Stimulated activated CD4-positive, alpha-beta T cell treated with anti-CD3 and anti-CD28 coated beads, Interleukin-12 subunit alpha, Interleukin-12 subunit beta, amount 100 ng/mL, for 4 hours (primary cell): ENCODE measurements around the gene DNAJC15.
"Not testable (repeated sequence)": the region's sequence is repeated elsewhere in the genome, so short reads cannot be mapped to it uniquely, and the experiment has no call there.

Experiments used
- DNase-seq: peaks from one replicate; pipeline ENCODE4 v3.0.0-alpha.2; 2020

The DNAJC15 gene

GRCh38 chr13:43046259-43046658 lies 22.9 kb downstream of the DNAJC15 start:
- no peak for DNase-seq

- DNase-seq = no peak
These were observed 31.7 kb downstream of the DNAJC15 start for GRCh38 chr13:43054803-43055802.

DNA sequence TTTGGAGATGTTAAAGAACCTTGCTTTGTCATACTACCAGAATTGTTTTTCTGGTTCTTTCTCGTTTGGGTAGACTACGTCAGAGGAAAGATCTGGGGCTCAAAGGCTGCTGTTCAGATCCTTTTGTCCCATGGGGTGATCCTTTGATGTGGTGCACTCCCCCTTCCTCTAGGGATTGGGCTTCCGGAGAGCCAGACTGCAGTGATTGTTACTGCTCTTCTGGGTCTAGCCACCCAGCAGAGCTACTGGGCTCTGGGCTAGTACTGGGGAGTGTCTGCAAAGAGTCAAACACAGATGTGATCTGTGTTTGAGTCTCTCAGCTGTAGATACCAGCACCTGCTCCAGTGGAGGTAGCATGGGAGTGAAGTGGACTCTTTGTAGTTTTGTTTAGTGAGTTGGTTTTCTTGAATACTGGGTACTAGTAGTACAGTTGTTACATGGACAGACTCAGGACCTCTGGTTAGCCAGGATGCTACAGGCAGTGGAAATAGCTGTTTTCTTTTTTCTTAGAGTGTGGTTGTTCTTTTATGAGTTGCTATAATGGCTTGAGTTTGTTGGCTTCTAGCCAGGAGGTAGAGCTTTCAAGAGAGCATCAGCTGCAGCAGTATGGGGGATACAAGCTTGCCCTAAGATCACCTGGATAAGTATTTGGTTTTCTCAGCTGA lies 34.4 kb downstream of the DNAJC15 start:
- no peak for DNase-seq

- no peak for DNase-seq
These were observed 34.9 kb downstream of the DNAJC15 start for GRCh38 chr13:43058318-43058674.

DNA sequence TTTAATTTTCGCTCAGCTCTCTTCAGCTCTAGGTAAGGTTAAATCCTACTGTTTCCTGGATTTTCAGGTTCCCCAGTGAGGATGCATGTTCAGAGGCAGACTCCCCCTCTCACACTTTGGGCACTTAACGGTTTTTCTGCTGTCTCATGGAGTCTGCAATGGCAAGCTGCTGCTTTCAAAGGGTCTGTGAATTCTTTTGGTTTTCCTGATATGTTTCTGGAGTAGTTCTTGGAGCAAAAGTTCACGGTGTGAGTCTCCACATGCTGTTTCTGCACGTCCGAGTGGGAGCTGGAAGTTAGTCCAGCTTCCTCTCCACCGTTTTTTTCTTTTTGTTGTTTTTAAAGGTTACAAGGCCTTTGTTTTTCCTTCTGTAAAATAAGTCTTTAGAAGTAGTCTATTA lies 35.4 kb downstream of the DNAJC15 start:
- no peak for DNase-seq

DNA sequence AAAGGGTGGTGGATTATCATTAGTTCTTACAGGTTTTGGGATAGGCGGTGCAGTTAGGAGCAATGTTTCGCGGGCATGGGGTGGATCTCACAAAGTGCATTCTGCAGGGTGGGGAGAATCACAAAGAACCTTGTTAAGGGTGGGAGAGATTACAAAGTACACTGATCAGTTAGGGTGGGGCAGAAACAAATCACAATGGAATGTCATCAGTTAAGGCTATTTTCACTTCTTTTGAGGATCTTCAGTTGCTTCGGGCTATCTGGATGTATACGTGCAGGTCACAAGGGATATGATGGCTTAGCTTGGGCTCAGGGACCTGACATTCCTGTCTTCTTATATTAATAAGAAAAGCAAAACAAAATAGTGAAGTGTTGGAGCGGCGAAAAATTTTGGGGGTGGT lies 36.4 kb downstream of the DNAJC15 start:
- DNase-seq = not testable (repeated sequence)

DNA sequence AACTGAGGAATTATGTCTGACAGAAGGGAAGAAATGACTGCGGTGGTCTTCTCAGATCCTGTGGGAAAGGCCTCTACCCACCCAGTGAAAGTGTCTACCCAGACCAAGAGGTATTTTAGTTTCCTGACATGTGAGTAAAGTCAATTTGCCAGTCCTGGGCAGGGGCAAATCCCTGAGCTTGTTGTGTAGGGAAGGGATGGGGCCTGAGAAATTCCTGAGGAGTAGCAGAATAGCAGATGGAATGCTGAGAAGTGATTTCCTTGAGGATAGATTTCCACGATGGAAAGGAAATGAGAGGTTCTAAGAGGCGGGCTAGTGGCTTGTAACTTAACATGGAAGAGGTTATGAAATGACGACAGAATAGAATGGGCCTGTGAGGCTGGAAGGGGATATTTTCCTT lies 37.4 kb downstream of the DNAJC15 start:
- not testable (repeated sequence) for DNase-seq

DNA sequence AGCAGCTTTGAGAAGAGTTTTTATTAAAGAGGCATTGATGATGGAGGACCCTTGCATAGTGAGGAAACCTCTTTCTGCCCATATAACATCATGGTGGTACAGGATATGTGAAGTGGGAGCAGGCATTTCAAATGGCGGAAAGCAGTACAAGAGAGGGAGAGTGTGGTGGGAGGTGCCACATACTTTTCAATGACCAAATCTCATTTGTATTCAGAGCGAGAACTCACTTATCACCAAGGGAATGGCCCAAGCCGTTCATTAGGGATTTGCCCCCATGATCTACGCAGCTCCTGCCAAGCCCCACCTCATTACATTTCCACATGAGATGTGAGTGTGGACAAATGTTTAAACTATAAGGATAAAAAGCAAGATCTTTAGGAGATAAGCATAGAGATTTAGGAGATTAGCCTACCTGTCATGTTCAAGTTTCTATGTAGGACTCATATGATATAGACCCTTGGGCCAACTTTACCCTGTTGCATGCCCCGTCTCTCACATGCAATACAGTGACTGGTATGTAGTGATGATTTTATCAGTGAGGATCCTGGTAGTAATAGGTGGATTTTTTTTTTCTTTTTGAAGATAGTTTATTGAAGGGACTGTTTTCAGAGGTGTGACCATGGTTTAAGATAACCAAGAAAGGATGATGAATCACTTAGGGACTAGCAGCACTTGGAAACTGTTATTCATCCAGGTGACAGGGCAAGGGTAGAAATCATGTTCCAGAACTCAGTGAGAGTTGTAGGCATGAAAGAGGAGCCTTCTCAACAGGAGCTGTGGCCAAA lies 38.3 kb downstream of the DNAJC15 start:
- no peak for DNase-seq

GRCh38 chr13:43071824-43072223 lies 48.4 kb downstream of the DNAJC15 start:
- no peak for DNase-seq

GRCh38 chr13:43072394-43072793 lies 49.0 kb downstream of the DNAJC15 start:
- no peak for DNase-seq

DNA sequence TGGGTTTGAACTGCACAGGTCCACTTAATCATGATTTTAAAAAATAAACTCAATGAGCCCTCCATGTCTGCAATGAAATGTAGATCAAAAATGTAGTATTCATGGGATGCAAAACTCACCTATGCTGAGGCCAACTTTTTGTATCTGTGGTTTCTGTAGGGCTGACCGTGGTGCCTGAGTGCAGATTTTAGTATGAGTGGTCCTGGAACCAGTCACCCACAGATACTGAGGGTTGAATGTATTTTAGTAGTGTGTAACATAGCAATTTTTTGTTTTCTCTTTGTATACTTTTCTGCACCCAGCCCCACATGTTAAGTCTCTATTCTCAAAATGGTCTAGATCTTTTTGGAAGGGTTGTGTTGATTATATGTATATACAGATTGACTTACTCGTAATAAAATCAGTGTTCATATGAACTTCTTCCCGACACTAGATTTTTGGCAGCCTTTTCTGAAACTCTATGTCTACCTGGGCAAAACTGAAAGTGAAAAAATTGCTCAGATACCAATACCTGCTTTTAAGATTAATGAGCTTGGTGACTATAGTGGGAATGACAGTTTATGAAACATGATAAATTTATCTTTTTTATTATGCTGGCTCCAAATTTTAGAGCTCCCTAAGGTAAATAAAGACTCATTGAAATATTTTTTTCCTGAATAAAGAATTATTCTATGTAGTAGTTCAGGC lies 51.6 kb downstream of the DNAJC15 start:
- no peak for DNase-seq

GRCh38 chr13:43075511-43075902 lies 52.1 kb downstream of the DNAJC15 start:
- not testable (repeated sequence) for DNase-seq

DNA sequence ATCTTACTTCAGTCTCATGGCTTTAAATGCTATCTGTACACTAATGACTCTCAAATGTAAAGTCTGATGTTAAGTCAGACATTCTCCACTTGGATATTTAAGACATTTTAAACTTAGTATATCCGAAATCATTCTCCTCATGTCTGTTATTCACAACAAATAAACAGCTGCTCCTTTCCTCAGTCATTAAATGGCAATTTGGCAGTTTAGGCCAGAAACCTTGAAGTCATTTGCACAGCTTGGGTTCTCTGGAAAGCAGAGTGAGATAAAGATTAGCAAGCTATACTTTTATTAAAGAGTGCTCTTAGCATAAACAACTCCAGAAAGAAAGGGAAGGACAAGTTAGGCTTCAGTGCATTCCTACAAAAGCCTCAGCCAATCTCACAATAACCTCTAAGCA lies 53.7 kb downstream of the DNAJC15 start:
- DNase-seq = no peak

GRCh38 chr13:43077461-43077860 lies 54.1 kb downstream of the DNAJC15 start:
- DNase-seq = no peak

GRCh38 chr13:43077906-43078305 lies 54.5 kb downstream of the DNAJC15 start:
- no peak for DNase-seq

DNA sequence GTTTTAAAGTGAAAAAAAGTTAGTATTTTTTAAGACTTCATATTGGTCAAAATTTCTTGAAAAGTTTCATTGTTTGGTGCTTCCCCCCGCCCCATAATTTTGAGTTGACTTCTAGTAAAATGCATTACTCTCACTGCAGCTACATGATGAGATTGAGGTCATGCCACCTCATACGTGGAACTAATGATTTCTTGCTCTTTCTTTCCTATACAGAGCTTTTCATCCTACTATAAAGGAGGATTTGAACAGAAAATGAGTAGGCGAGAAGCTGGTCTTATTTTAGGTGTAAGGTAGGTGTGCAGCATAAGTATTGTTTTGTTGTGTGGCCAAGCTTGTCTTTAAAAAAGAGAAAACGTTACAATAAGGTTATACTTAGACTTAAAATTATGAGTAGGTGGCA lies 55.0 kb downstream of the DNAJC15 start:
- no peak for DNase-seq

- no peak for DNase-seq
These were observed 56.1 kb downstream of the DNAJC15 start for GRCh38 chr13:43079392-43079931.

DNA sequence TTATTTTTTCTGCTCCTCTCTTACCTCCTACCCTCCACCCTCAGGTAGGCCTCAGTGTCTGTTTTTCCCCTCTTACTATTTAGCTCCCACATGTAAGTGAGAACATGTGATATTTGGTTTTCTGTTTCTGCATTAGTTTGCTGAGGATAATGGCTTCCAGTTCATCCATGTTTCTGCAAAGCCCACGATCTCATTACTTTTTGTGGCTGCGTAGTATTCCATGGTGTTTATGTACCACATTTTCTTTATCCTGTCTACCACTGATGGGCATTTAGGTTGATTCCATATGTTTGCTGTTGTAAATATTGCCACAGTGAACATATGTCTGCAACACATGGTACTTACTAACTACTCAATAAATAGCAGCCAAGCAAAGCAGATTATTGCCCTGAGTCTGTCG lies 56.8 kb downstream of the DNAJC15 start:
- no peak for DNase-seq

DNA sequence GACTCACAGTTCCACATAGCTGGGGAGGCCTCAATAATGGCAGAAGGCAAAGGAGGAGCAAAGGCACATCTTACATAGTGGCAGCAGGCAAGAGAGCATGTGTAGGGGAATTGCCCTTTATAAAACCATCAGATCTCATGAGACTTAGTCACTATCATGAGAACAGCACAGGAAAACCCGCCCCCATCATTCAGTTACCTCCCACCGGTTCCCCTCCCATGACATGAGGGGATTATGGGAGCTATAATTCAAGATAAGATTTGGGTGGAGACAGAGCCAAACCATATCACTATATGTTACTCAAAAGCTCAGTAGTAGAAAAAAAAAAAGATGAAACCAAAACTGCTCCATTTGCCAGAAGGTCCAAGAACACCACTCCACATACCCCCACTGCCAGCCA lies 58.5 kb downstream of the DNAJC15 start:
- no peak for DNase-seq

DNA sequence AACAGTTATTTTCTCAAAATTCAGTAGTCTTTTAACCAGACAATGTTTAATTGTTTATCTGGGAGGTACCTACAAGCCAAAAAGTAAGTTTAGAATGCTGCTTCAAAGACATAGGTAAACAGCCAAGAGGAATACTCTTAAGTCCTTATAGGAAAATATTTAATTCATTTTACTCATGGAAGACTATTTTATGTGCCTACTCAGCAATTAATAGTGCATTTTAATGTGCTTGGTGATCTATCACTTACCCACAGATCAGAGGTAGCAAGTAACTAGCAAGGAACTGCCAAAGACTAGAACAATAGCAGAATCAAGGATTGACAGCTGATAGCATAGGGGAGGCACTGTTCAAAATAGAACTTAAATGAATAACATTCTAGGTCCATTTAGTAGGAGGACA lies 60.4 kb downstream of the DNAJC15 start:
- no peak for DNase-seq

DNA sequence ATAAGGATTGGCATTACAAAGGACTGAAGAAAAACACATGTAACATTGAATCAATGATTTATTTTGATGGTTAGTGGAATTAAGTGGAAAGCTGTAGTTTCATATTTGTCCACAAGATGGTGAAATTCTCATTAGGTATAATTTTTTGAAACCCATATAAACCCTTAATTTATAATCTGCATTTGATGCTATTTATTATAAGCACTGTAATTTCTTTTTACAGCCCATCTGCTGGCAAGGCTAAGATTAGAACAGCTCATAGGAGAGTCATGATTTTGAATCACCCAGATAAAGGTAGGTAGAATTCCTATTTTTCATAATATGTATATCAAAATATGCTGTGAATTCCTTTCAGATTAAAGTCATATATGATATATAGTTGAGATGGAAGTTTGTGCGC lies 62.2 kb downstream of the DNAJC15 start:
- DNase-seq = no peak

DNA sequence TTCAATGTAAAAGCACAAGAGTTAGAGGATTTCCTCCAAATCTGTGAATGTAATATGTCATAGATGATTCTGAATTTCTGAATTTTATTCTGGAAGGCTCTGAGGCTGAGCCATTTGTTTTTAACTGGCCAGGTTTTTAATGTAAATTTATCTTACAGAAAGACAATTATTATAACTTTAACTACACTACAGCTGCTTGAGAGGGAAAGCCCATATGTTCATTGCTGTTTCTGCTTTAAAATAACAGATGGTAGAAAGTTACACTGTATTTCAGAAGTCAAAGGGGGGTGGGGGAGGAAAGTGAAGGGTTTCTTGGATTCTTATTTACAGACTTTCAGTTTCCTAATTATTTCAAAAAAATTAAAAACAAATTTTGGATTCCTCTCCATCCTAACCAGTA lies 62.8 kb downstream of the DNAJC15 start:
- DNase-seq = no peak

- no peak for DNase-seq
These were observed 64.7 kb downstream of the DNAJC15 start for GRCh38 chr13:43088093-43088511.
